GM12873 (cell line): ENCODE results near the gene VPS8.

Experiments used
- CTCF ChIP-seq: IDR thresholded peaks from 2 replicates; pipeline ENCODE4 v1.5.1; 2012; ENCODE audit warnings: low read depth, mild to moderate bottlenecking, moderate library complexity, low read length, control low read depth; ENCODE audit not compliant: insufficient read depth; ENCODE audit errors: missing control alignments

The VPS8 gene

GRCh38 chr3:184815046-184815930 lies 3.3 kb downstream of the VPS8 start:
- TF ChIP-seq CTCF, result no peak

GRCh38 chr3:184816614-184817013 lies 4.6 kb downstream of the VPS8 start:
- TF ChIP-seq CTCF, result no peak

GRCh38 chr3:184820525-184820924 lies 8.6 kb downstream of the VPS8 start:
- TF ChIP-seq CTCF, result no peak

- TF ChIP-seq CTCF, result no peak
Measured at GRCh38 chr3:184821034-184821433, 9.1 kb downstream of the VPS8 start.

GRCh38 chr3:184822081-184822480 lies 10.1 kb downstream of the VPS8 start:
- TF ChIP-seq CTCF, result no peak

- no peak for TF ChIP-seq CTCF
Measured at GRCh38 chr3:184822654-184823053, 10.7 kb downstream of the VPS8 start.

GRCh38 chr3:184823990-184824389 lies 12.0 kb downstream of the VPS8 start:
- no peak for TF ChIP-seq CTCF
